Fibroblast of pulmonary artery (primary cell): ENCODE data around the gene ACBD6.

Experiments used
- DNase-seq: peaks from one replicate; pipeline ENCODE4 v3.0.0-alpha.2; 2010; ENCODE audit warnings: low read depth
- H3K4me3 ChIP-seq: replicated peaks from 2 replicates; pipeline ENCODE4 v1.5.1; 2011; ENCODE audit warnings: low read depth, mild to moderate bottlenecking, control low read depth, low read length, moderate library complexity
- CTCF ChIP-seq: IDR thresholded peaks from 2 replicates; pipeline ENCODE4 v1.5.1; 2011; ENCODE audit warnings: mild to moderate bottlenecking, control low read depth, low read length, inconsistent platforms; ENCODE audit errors: missing control alignments

Gene ACBD6

DNA sequence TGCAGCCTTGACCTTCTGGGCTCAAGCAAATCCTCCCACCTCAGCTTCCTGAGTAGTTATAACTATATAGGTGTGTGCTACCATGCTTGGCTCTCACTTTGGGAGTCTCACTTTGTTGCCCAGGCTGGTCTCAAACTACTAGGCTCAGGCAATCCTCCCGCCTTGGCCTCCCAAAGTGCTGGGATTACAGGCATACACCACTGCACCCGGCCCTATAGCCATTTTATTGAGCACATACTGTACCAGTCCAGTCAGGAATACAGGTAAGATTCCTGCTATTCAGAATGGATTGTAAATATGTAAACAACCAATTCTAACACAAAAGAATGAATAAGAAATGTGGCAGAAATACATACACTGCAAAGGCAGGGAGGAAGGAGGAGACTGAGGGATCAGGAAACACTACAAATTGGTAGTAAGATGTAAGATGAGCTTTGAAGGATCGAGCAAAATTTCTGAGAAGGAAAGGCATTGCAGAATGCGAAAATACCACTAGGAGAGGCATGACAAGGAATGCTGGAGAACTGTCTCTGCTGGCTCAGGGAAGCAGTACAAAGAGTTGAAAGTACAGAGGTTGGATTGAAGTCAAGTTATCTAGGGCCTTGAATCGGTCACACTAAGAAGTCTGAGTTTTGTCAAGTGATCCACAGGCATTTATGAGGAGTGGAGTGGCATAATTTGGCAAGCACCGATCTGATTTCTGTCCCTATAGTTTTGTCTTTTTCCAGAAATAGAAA lies 211.9 kb downstream of the ACBD6 start:
- DNase-seq = no peak
- no peak for TF ChIP-seq CTCF
- no peak overlapping the region for H3K4me3 ChIP-seq

DNA sequence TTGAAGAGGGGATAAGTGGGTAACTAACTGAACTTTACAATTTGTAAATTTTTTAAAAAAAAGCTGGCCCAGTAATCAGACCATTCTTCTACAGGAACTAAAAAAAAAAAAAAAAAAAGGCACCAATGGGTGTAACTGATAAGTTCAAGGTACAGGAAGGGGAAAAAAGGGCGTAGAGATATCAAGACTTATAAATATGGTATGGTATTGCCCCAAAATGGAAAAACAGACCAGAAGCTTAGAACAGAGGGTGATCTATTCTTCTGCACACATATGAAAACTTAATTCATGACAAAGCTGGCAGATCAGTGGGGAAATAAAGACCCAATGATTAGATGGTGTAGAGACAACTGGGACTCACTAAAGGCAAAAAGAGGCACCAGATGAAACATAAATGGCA lies 213.4 kb downstream of the ACBD6 start:
- no peak for DNase-seq
- no peak for TF ChIP-seq CTCF
- H3K4me3 ChIP-seq = no peak overlapping the region

GRCh38 chr1:180287988-180288705 lies 214.2 kb downstream of the ACBD6 start:
- no peak for TF ChIP-seq CTCF
- H3K4me3 ChIP-seq = no peak overlapping the region
- DNase-seq = no peak

- TF ChIP-seq CTCF = no peak
- no peak for DNase-seq
- no peak overlapping the region for H3K4me3 ChIP-seq
Observed at GRCh38 chr1:180286417-180286816, 216.0 kb downstream of the ACBD6 start.

DNA sequence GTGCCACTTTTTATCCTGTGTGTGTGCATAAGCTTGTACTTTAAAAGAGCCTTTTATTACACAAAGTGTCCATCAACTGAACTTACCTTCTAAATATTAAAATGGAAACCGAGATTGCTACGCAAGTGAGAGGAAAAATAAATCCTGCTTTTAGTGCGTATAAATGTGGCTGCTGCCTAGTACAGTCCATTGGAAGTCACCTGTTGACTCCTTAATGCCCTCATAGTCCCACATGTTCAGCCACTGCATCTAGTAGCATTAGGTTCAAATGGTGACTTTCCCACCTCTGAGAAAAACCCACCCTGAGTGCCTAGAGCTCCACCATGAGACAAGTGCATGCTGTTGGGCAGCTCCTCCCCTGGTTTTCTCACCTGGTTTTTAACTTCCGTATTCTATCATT lies 219.3 kb downstream of the ACBD6 start:
- TF ChIP-seq CTCF = no peak
- no peak overlapping the region for H3K4me3 ChIP-seq
- no peak for DNase-seq

DNA sequence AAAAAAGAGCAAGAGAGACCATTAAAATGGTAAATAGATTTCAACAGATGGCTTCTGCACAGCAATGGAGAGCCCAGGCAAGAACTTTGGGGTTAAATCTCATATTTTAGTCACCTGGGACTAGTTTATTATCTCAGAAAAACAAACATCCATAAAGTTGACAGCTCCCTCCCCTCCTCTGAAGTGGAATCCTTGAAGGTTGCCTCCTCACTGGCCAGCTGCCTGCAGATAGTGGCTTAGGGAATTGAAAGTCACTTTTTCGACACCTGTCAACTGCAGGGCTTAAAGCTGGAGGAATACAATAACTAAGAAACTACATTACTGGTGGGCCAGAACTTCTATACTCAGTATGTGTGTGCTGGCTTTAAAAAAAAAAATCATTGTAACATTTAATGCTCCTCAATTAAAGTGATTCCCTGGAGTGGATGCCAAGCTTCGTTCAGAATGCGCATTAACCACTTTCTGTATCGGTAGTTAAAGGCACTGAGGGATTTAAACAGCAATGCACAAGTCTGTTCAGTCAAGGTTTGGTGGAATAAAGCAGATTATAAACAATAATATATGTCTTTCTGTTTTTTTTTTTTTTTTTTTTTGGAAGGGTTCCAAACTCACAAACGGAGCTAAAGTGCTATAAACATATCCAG lies 219.9 kb downstream of the ACBD6 start:
- no peak for TF ChIP-seq CTCF
- no peak overlapping the region for H3K4me3 ChIP-seq
- DNase-seq = no peak
